ENCODE data around the gene VCAN. TPM values are rescaled to one million over a fixed set of nuclear protein-coding genes. Genes with fewer than 3 reads are reported as not detected.

VCAN gene
- polyA plus RNA-seq, 2 of the 4 experiments (the other 2 are of a cell fraction) = 26.0 to 42.0 TPM

DNA sequence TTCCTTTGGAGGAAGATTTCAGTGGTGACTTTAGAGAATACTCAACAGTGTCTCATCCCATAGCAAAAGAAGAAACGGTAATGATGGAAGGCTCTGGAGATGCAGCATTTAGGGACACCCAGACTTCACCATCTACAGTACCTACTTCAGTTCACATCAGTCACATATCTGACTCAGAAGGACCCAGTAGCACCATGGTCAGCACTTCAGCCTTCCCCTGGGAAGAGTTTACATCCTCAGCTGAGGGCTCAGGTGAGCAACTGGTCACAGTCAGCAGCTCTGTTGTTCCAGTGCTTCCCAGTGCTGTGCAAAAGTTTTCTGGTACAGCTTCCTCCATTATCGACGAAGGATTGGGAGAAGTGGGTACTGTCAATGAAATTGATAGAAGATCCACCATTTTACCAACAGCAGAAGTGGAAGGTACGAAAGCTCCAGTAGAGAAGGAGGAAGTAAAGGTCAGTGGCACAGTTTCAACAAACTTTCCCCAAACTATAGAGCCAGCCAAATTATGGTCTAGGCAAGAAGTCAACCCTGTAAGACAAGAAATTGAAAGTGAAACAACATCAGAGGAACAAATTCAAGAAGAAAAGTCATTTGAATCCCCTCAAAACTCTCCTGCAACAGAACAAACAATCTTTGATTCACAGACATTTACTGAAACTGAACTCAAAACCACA is 67.4 kb downstream of the VCAN start:
- no peak for TF ChIP-seq CBX2 (IDR thresholded peaks at IDR 0.05; ENCODE audit: borderline replicate concordance, low read depth)
- TF ChIP-seq, protein P1, sequence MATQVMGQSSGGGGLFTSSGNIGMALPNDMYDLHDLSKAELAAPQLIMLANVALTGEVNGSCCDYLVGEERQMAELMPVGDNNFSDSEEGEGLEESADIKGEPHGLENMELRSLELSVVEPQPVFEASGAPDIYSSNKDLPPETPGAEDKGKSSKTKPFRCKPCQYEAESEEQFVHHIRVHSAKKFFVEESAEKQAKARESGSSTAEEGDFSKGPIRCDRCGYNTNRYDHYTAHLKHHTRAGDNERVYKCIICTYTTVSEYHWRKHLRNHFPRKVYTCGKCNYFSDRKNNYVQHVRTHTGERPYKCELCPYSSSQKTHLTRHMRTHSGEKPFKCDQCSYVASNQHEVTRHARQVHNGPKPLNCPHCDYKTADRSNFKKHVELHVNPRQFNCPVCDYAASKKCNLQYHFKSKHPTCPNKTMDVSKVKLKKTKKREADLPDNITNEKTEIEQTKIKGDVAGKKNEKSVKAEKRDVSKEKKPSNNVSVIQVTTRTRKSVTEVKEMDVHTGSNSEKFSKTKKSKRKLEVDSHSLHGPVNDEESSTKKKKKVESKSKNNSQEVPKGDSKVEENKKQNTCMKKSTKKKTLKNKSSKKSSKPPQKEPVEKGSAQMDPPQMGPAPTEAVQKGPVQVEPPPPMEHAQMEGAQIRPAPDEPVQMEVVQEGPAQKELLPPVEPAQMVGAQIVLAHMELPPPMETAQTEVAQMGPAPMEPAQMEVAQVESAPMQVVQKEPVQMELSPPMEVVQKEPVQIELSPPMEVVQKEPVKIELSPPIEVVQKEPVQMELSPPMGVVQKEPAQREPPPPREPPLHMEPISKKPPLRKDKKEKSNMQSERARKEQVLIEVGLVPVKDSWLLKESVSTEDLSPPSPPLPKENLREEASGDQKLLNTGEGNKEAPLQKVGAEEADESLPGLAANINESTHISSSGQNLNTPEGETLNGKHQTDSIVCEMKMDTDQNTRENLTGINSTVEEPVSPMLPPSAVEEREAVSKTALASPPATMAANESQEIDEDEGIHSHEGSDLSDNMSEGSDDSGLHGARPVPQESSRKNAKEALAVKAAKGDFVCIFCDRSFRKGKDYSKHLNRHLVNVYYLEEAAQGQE (IDR thresholded peaks at IDR 0.05) = peak; percentile 52; the same call in 1 of the 2 replicates
- Histone ChIP-seq H3K27ac (no peak overlapping the region), H3K4me1 (no peaks in the 10 kb centered on the region), H3K9me3 (no peaks in the 10 kb centered on the region), H3K4me3 (no peak overlapping the region), H3K4me2 (no peak overlapping the region)
- FAIRE-seq (no peak), ATAC-seq (peak in 1 of 2 experiments; percentile 39; a peak in 1 of 6 replicates), DNase-seq (ENCODE audit: low read depth in 1 of 2, low spot score in 1 of 2) (no peak)
- POLR2A ChIA-PET = no interaction called here
- WGBS (ENCODE audit: missing lambda C conversion rate) = 57% methylated on average over 4 of the region's 4 CpGs
- CTCF ChIA-PET = no interaction called here

DNA sequence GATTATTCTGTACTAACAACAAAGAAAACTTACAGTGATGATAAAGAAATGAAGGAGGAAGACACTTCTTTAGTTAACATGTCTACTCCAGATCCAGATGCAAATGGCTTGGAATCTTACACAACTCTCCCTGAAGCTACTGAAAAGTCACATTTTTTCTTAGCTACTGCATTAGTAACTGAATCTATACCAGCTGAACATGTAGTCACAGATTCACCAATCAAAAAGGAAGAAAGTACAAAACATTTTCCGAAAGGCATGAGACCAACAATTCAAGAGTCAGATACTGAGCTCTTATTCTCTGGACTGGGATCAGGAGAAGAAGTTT is 67.9 kb downstream of the VCAN start:
- DNase-seq (ENCODE audit: low read depth in 1 of 2, low spot score in 1 of 2) = no peak
- POLR2A ChIA-PET = no interaction called here
- H3K27ac ChIP-seq = no peak overlapping the region
- H3K4me1 ChIP-seq = no peaks in the 10 kb centered on the region
- ATAC-seq = no peak
- FAIRE-seq = no peak
- no peak overlapping the region for H3K4me3 ChIP-seq
- H3K4me2 ChIP-seq = no peak overlapping the region
- TF ChIP-seq BHLHE40 (IDR thresholded peaks at IDR 0.05; ENCODE audit: low read depth, low read length) = no peak
- TF ChIP-seq, protein P2, sequence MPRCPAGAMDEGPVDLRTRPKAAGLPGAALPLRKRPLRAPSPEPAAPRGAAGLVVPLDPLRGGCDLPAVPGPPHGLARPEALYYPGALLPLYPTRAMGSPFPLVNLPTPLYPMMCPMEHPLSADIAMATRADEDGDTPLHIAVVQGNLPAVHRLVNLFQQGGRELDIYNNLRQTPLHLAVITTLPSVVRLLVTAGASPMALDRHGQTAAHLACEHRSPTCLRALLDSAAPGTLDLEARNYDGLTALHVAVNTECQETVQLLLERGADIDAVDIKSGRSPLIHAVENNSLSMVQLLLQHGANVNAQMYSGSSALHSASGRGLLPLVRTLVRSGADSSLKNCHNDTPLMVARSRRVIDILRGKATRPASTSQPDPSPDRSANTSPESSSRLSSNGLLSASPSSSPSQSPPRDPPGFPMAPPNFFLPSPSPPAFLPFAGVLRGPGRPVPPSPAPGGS (IDR thresholded peaks at IDR 0.05) = no peak
- TF ChIP-seq, protein P3, sequence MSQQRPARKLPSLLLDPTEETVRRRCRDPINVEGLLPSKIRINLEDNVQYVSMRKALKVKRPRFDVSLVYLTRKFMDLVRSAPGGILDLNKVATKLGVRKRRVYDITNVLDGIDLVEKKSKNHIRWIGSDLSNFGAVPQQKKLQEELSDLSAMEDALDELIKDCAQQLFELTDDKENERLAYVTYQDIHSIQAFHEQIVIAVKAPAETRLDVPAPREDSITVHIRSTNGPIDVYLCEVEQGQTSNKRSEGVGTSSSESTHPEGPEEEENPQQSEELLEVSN (IDR thresholded peaks at IDR 0.05; ENCODE audit: borderline replicate concordance, low read depth) = no peak
- TF ChIP-seq JUN (IDR thresholded peaks at IDR 0.05) = no peak
- TF ChIP-seq, protein P4, sequence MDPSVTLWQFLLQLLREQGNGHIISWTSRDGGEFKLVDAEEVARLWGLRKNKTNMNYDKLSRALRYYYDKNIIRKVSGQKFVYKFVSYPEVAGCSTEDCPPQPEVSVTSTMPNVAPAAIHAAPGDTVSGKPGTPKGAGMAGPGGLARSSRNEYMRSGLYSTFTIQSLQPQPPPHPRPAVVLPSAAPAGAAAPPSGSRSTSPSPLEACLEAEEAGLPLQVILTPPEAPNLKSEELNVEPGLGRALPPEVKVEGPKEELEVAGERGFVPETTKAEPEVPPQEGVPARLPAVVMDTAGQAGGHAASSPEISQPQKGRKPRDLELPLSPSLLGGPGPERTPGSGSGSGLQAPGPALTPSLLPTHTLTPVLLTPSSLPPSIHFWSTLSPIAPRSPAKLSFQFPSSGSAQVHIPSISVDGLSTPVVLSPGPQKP (IDR thresholded peaks at IDR 0.05; ENCODE audit: low read depth, low read length) = no peak
- no peak for TF ChIP-seq RARB (CRISPR knock-in tag; IDR thresholded peaks at IDR 0.05)
- no peak for TF ChIP-seq SMC3 (IDR thresholded peaks at IDR 0.05)
- TF ChIP-seq, protein P5, sequence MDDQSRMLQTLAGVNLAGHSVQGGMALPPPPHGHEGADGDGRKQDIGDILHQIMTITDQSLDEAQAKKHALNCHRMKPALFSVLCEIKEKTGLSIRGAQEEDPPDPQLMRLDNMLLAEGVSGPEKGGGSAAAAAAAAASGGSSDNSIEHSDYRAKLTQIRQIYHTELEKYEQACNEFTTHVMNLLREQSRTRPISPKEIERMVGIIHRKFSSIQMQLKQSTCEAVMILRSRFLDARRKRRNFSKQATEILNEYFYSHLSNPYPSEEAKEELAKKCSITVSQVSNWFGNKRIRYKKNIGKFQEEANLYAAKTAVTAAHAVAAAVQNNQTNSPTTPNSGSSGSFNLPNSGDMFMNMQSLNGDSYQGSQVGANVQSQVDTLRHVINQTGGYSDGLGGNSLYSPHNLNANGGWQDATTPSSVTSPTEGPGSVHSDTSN (IDR thresholded peaks at IDR 0.05) = no peak
- no peak for TF ChIP-seq MYC (IDR thresholded peaks at IDR 0.05; ENCODE audit: borderline replicate concordance, low read length)
- no peak for TF ChIP-seq ZC3H11A (IDR thresholded peaks at IDR 0.05)
- TF ChIP-seq HOXB5 (CRISPR knock-in tag; IDR thresholded peaks at IDR 0.05) = no peak
- no peak for TF ChIP-seq HOXB13 (CRISPR knock-in tag; IDR thresholded peaks at IDR 0.05; ENCODE audit: low read depth)
- TF ChIP-seq RCOR1 (IDR thresholded peaks at IDR 0.05; ENCODE audit: low read depth, low read length) = no peak
- TF ChIP-seq NR3C1 (IDR thresholded peaks at IDR 0.05) = no peak
- no peak for TF ChIP-seq CHD2 (IDR thresholded peaks at IDR 0.05; ENCODE audit: low read length, partially characterized antibody)
- CTCF ChIA-PET = no interaction called here
- WGBS (ENCODE audit: missing lambda C conversion rate) = 54% methylated on average over 1 of the region's 1 CpG
- H3K9me3 ChIP-seq = no peaks in the 10 kb centered on the region
